ENCODE data around the gene PAOX.
"Not testable (repeated sequence)": the region's sequence is repeated elsewhere in the genome, so short reads cannot be mapped to it uniquely, and the experiment has no call there.

The PAOX gene

GRCh38 chr10:133403359-133403758 lies 24.3 kb downstream of the PAOX start:
- no peak for TF ChIP-seq ZFX (IDR thresholded peaks at IDR 0.05; ENCODE audit: borderline replicate concordance)
- TF ChIP-seq, protein P1, sequence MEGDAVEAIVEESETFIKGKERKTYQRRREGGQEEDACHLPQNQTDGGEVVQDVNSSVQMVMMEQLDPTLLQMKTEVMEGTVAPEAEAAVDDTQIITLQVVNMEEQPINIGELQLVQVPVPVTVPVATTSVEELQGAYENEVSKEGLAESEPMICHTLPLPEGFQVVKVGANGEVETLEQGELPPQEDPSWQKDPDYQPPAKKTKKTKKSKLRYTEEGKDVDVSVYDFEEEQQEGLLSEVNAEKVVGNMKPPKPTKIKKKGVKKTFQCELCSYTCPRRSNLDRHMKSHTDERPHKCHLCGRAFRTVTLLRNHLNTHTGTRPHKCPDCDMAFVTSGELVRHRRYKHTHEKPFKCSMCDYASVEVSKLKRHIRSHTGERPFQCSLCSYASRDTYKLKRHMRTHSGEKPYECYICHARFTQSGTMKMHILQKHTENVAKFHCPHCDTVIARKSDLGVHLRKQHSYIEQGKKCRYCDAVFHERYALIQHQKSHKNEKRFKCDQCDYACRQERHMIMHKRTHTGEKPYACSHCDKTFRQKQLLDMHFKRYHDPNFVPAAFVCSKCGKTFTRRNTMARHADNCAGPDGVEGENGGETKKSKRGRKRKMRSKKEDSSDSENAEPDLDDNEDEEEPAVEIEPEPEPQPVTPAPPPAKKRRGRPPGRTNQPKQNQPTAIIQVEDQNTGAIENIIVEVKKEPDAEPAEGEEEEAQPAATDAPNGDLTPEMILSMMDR (IDR thresholded peaks at IDR 0.05) = no peak

DNA sequence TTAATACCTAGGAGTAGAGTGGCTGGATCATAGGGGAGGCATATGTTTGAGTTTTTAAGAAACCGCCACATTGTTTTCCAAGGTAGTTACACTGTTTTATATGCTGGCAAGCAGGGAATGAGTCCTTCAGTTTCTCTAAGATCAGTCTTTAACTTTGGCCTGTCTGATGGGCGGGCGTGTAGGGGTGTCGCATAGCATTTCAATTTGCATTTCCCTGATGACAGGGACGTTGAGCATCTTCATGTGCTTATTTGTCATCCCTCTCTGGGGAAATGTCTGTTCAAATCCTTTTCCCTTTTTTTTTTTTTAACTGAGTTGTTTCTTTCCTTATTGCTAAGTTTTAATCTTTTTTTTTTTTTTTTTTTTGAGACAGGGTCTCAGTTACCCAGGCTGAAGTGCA lies 24.7 kb downstream of the PAOX start:
- no peak overlapping the region for H3K27ac ChIP-seq
- TF ChIP-seq ZFX (IDR thresholded peaks at IDR 0.05; ENCODE audit: borderline replicate concordance) = no peak
- TF ChIP-seq, protein P1 (IDR thresholded peaks at IDR 0.05) = no peak

More at GRCh38 chr10:133403359-133403758, 24.3 kb downstream of the PAOX start:
- no peak overlapping the region for H3K27ac ChIP-seq

DNA sequence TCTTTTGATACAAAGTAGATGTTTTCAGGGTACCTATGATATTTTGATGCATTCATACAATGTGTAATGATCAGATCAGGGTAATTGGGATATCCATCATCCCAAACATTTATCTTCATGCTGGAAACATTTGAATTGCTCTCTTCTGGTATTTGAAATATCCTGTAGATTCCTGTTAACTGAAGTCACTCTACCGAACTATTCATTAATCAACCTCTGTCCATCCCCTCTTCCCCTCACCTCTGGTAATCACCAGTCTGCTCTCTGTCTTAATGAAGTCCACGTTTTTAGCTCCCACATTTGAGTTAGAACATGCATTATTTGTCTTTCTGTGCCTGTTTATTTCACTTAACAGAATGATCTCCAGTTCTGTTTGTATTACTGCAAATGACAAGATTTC lies 26.2 kb downstream of the PAOX start:
- TF ChIP-seq ZFX (IDR thresholded peaks at IDR 0.05; ENCODE audit: borderline replicate concordance) = no peak
- TF ChIP-seq, protein P1 (IDR thresholded peaks at IDR 0.05) = no peak

DNA sequence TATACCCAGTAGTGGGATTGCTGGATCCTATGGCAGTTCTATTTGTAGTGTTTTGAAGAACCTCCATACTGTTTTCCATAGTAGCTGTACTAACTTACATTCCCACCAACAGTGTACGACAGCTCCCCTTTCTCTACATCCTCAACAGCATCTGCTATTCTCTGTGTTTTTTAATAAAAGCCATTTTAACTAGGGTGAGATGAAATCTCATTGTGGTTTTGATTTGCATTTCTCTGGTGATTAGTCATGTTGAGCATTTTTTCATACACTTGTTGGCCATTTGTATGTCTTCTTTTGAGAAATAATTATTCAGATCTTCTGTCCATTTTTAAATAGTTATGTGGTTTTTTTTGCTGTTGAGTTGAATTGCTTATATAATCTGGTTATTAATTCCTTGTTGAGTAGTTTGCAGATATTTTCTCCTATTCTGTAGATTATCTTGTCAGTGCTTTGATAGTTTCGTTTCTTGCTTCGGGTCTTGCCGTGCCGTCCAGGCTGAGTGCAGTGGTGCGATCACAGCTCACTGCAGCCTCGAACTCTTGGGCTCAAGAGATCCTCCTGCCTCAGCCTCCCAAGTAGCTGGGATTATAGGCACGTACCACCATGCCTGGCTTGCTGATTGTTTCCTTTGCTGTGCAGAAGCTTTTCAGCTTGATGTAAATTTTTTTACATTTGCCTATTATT lies 26.9 kb downstream of the PAOX start:
- TF ChIP-seq ZFX (IDR thresholded peaks at IDR 0.05; ENCODE audit: borderline replicate concordance) = no peak
- TF ChIP-seq, protein P1 (IDR thresholded peaks at IDR 0.05) = no peak
- no peak overlapping the region for H3K27ac ChIP-seq

More for the DNA sequence above, 26.2 kb downstream of the PAOX start:
- no peak overlapping the region for H3K27ac ChIP-seq

DNA sequence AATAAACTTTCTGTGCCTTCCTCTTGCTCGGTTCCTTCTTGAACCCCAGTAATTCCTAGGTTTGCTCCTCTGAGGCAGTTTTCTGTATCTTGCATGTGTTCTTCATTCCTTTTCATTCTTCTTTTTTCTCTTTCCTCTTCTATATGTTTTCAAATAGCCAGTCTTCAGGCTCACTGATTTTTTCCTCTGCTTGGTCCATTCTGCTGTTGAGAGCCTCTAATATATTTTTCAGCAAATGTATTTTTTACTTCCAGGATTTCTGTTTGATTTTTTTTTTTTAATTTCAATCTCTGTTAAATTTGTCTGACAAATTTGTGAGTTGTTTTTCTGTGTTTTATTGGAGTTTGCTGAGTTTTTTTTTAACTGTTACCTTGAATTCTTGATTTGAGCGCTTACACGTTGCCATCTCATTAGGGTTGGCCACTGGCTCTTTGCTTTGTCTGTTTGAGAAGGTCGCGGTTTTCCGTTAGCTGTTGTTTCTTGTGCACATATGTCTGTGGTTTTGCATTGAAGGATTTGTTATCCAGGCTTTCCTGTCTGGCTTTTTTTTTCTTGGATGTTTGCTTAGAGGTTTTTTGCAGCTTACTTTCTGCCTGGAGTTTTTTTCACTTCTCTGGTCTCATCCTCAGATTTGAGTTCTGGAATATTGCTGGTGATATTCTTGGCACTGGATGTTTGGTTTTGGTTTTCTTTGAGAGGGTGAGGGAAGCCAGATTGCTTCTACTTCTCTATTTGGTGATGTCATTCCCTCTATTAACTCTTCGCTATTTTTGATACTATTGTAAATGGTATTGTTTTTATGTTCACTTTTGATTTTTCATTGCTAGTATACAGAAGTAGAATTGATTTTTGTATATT lies 32.7 kb downstream of the PAOX start:
- TF ChIP-seq, protein P1 (IDR thresholded peaks at IDR 0.05) = no peak
- TF ChIP-seq ZFX (IDR thresholded peaks at IDR 0.05; ENCODE audit: borderline replicate concordance) = no peak

DNA sequence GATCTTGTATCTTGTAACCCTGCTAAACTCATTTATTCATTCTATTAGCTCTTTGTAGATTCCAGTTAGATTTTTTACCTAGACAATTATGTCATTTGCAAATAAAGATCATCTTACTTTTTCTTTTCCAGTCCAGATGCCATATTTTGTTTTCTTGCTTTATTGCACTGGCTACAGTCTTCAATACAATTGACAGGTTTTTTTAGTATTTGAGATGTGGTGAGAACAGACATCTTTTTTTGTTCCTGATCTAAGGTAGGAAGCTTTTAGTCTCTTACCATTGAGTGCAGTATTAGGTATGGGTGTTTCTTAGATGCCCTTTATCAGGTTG lies 33.3 kb downstream of the PAOX start:
- TF ChIP-seq ZFX (IDR thresholded peaks at IDR 0.05; ENCODE audit: borderline replicate concordance) = no peak
- TF ChIP-seq, protein P1 (IDR thresholded peaks at IDR 0.05) = no peak
- H3K27ac ChIP-seq = no peak overlapping the region

More for the DNA sequence above, 32.7 kb downstream of the PAOX start:
- H3K27ac ChIP-seq = no peak overlapping the region

GRCh38 chr10:133414401-133414800 lies 35.3 kb downstream of the PAOX start:
- not testable (repeated sequence) for H3K27ac ChIP-seq

Measured in 22Rv1 (cell line).